8988T (cell line): Measurements from ENCODE around the gene ZFYVE27.

Experiments
- DNase-seq: peaks from one replicate; pipeline ENCODE4 v3.0.0; 2011

ZFYVE27 gene

GRCh38 chr10:97771913-97772823 lies 35.2 kb downstream of the ZFYVE27 start, which contains the start of gene SFRP5:
SFRP5 (minus strand) TSS chr10:97771999; CDS start chr10:97771833, 166 bp downstream.
- DNase-seq: no peak

GRCh38 chr10:97773096-97773495 lies 36.2 kb downstream of the ZFYVE27 start:
- DNase-seq: no peak

- DNase-seq: no peak
These were observed 37.9 kb downstream of the ZFYVE27 start for GRCh38 chr10:97774811-97775294.

- DNase-seq: no peak
These were observed 40.2 kb downstream of the ZFYVE27 start for GRCh38 chr10:97777143-97777542.

GRCh38 chr10:97778452-97779302 lies 41.7 kb downstream of the ZFYVE27 start:
- no peak for DNase-seq

GRCh38 chr10:97779492-97779891 lies 42.6 kb downstream of the ZFYVE27 start:
- no peak for DNase-seq

- DNase-seq: no peak
These were observed 43.0 kb downstream of the ZFYVE27 start for GRCh38 chr10:97779975-97780374.

GRCh38 chr10:97780841-97781617 lies 44.1 kb downstream of the ZFYVE27 start:
- no peak for DNase-seq

- DNase-seq: no peak
These were observed 44.8 kb downstream of the ZFYVE27 start for GRCh38 chr10:97781618-97782331.

GRCh38 chr10:97782455-97783228 lies 45.7 kb downstream of the ZFYVE27 start:
- DNase-seq: no peak

- no peak for DNase-seq
These were observed 47.4 kb downstream of the ZFYVE27 start for GRCh38 chr10:97784200-97784810.

GRCh38 chr10:97785231-97785630 lies 48.3 kb downstream of the ZFYVE27 start:
- DNase-seq: no peak

GRCh38 chr10:97785731-97786130 lies 48.8 kb downstream of the ZFYVE27 start:
- no peak for DNase-seq

GRCh38 chr10:97788552-97789442 lies 51.9 kb downstream of the ZFYVE27 start:
- DNase-seq: no peak

GRCh38 chr10:97789770-97790397 lies 53.0 kb downstream of the ZFYVE27 start:
- no peak for DNase-seq

- peak; percentile 83 for DNase-seq
These were observed 55.1 kb downstream of the ZFYVE27 start for GRCh38 chr10:97791824-97792721.

GRCh38 chr10:97795886-97796285 lies 59.0 kb downstream of the ZFYVE27 start:
- no peak for DNase-seq

GRCh38 chr10:97796651-97797050 lies 59.7 kb downstream of the ZFYVE27 start:
- no peak for DNase-seq
